CD14-positive monocyte (primary cell): ENCODE results near the gene SLC26A2. TPM values are rescaled to one million over a fixed set of nuclear protein-coding genes. Genes with fewer than 3 reads are reported as not detected.
A peak's percentile ranks its signal among the peaks of the same experiment; 100 is the strongest.

Experiments used
- DNase-seq, 3 donors: peaks; one replicate each; pipeline ENCODE4 v3.0.0-alpha.2; 2011 to 2022
- H2AFZ ChIP-seq: 2 replicates; pipeline ENCODE4 v1.6.0; 2012; ENCODE audit warnings: mild to moderate bottlenecking, low read depth, low read length, inconsistent platforms; ENCODE audit not compliant: insufficient read depth, poor library complexity, severe bottlenecking
- H3K27ac ChIP-seq, 2 donors: 1 replicate in 1 of 2; 2 replicates in 1 of 2; pipeline ENCODE4 v1.5.1; 2012 to 2013; ENCODE audit warnings: low read length in 2 of 2, control low read depth in 1 of 2, inconsistent platforms in 1 of 2, low read depth in 1 of 2, mild to moderate bottlenecking in 1 of 2
- H3K27me3 ChIP-seq, 2 donors: one replicate each; pipeline versions ENCODE4 v1.6.0 to v1.6.1; 2011 to 2013; ENCODE audit warnings: low read length in 2 of 2; ENCODE audit not compliant: control insufficient read depth in 2 of 2, insufficient read depth in 2 of 2
- H3K36me3 ChIP-seq, 2 donors: replicated peaks in 1 of 2; 1 replicate in 1 of 2; 2 replicates in 1 of 2; pipeline versions ENCODE4 v1.5.1 to v1.6.1; 2012 to 2013; ENCODE audit warnings: low read length in 2 of 2, control low read depth in 1 of 2, inconsistent platforms in 1 of 2, mild to moderate bottlenecking in 1 of 2; ENCODE audit not compliant: insufficient read depth in 2 of 2, control insufficient read depth in 1 of 2
- H3K4me1 ChIP-seq, 2 donors: 1 replicate in 1 of 2; 2 replicates in 1 of 2; pipeline versions ENCODE4 v1.5.1 to v1.6.1; 2012 to 2013; ENCODE audit warnings: low read length in 2 of 2, control low read depth in 1 of 2, inconsistent platforms in 1 of 2, mild to moderate bottlenecking in 1 of 2, moderate library complexity in 1 of 2; ENCODE audit not compliant: insufficient read depth in 2 of 2, control insufficient read depth in 1 of 2
- H3K4me2 ChIP-seq: replicated peaks from 2 replicates; pipeline ENCODE3; 2012; ENCODE audit warnings: low read length, moderate library complexity, mild to moderate bottlenecking; ENCODE audit not compliant: poor library complexity, severe bottlenecking; ENCODE audit errors: extremely low read depth
- H3K4me3 ChIP-seq, 3 experiments: fragments of 200-600 bp in 1 of 3; sonication (generic) in 1 of 3; replicated peaks in 1 of 3; 1 replicate in 2 of 3; 2 replicates in 1 of 3; pipeline ENCODE4 v1.5.1; 2011 to 2013; ENCODE audit warnings: low read length in 3 of 3, mild to moderate bottlenecking in 3 of 3, control low read depth in 2 of 3, low read depth in 2 of 3, inconsistent platforms in 1 of 3, moderate library complexity in 1 of 3
- H3K79me2 ChIP-seq: 2 replicates; pipeline ENCODE4 v1.6.0; 2012; ENCODE audit warnings: mild to moderate bottlenecking, control low read depth, inconsistent platforms, low read length, moderate library complexity; ENCODE audit not compliant: insufficient read depth
- H3K9ac ChIP-seq: 2 replicates; pipeline ENCODE4 v1.6.0; 2017; ENCODE audit warnings: low read length, mild to moderate bottlenecking; ENCODE audit not compliant: insufficient read depth, poor library complexity, severe bottlenecking
- H3K9me3 ChIP-seq, 2 donors: replicated peaks in 1 of 2; 1 replicate in 1 of 2; 2 replicates in 1 of 2; pipeline versions ENCODE4 v1.5.1 to v1.6.1; 2012 to 2013; ENCODE audit warnings: low read length in 2 of 2, control low read depth in 1 of 2; ENCODE audit not compliant: control insufficient read depth in 1 of 2, insufficient read depth in 1 of 2
- H4K20me1 ChIP-seq: 2 replicates; pipeline ENCODE4 v1.6.0; 2012; ENCODE audit warnings: mild to moderate bottlenecking, low read length, control low read depth, moderate library complexity; ENCODE audit not compliant: insufficient read depth
- H3K27ac Mint-ChIP-seq, 7 donors: one replicate each; pipeline ENCODE4 v1.8.0; 2020; ENCODE audit warnings: mild to moderate bottlenecking in 7 of 7, mixed read lengths in 7 of 7, moderate library complexity in 6 of 7, inconsistent platforms in 2 of 7
- H3K27me3 Mint-ChIP-seq, 3 donors: one replicate each; pipeline ENCODE4 v1.8.0; 2021 to 2022; ENCODE audit warnings: low read depth in 3 of 3, mild to moderate bottlenecking in 3 of 3, mixed read lengths in 3 of 3, moderate library complexity in 3 of 3, inconsistent platforms in 1 of 3
- H3K36me3 Mint-ChIP-seq, 2 donors: one replicate each; pipeline ENCODE4 v1.8.0; 2020; ENCODE audit warnings: mixed read lengths in 2 of 2, inconsistent platforms in 1 of 2, mild to moderate bottlenecking in 1 of 2
- H3K4me1 Mint-ChIP-seq: one replicate; pipeline ENCODE4 v1.8.0; 2020; ENCODE audit warnings: mild to moderate bottlenecking, mixed read lengths
- H3K4me3 Mint-ChIP-seq, 2 donors: one replicate each; pipeline ENCODE4 v1.8.0; 2020; ENCODE audit warnings: mild to moderate bottlenecking in 2 of 2, mixed read lengths in 2 of 2, moderate library complexity in 1 of 2
- H3K9me3 Mint-ChIP-seq, 7 donors: one replicate each; pipeline ENCODE4 v1.8.0; 2020 to 2022; ENCODE audit warnings: mixed read lengths in 7 of 7, mild to moderate bottlenecking in 6 of 7, moderate library complexity in 6 of 7, inconsistent platforms in 2 of 7
- WGBS: methylation state at CpG from one replicate; pipeline ENCODE4 v1.1.5; 2013; ENCODE audit warnings: missing lambda C conversion rate; ENCODE audit not compliant: insufficient coverage; 5-methylcytosine and 5-hydroxymethylcytosine counted together
- intact Hi-C, 2 donors: fragments of 100-400 bp; cut with micrococcal nuclease; formaldehyde crosslinking; loops; one replicate each; pipeline versions ENCODE4 v1.15.0 to v1.15.1; 2023
- polyA plus RNA-seq, 3 donors: library from polyadenylated mRNA; depleted of rRNA in 1 of 3; unstranded in 2 of 3; stranded (reverse) in 1 of 3; fragments of 300-500 nt in 2 of 3; fragments of >200 nt in 1 of 3; fragmentation: Illumina TruSeq in 2 of 3; gene quantifications; 1 replicate in 2 of 3; 2 replicates in 1 of 3; pipeline ENCODE4 v1.2.3, GENCODE V29; 2012 to 2021
- TF ChIP-seq, protein P1 (sequence below): fragments of 200-600 bp; IDR thresholded peaks from one replicate; pipeline ENCODE4 v1.8.0; 2022; ENCODE audit warnings: antibody characterized with exemption, mild to moderate bottlenecking

Gene SLC26A2
- polyA plus RNA-seq, 3 donors: 1.9 to 3.6 (median 3.1) TPM

GRCh38 chr5:149979896-149980295 is 19.3 kb downstream of the SLC26A2 start:
- H3K79me2 ChIP-seq: peaks cover 4% of the 10 kb centered on the region
- Mint-ChIP-seq H3K4me3 (no peak overlapping the region), H3K27ac (peak overlapping the region in 1 of 7 donors; percentile 15), H3K27me3 (no peaks in the 10 kb centered on the region), H3K4me1 (no peaks in the 10 kb centered on the region), H3K9me3 (no peaks in the 10 kb centered on the region), H3K36me3 (peaks cover 54 to 61% of the 10 kb centered on the region in 2 donors)
- no peak overlapping the region for H2AFZ ChIP-seq
- no peaks in the 10 kb centered on the region for H3K9me3 ChIP-seq
- no peak overlapping the region for H3K4me3 ChIP-seq
- H3K4me1 ChIP-seq: no peaks in the 10 kb centered on the region
- no CpG with 5 or more reads among the region's 1 CpG for WGBS
- intact Hi-C loops: no loop called here
- H3K9ac ChIP-seq: no peak overlapping the region
- H3K36me3 ChIP-seq: peaks cover 31 to 66% of the 10 kb centered on the region in 2 donors
- no peaks in the 10 kb centered on the region for H3K27me3 ChIP-seq
- no peaks in the 10 kb centered on the region for H4K20me1 ChIP-seq
- H3K4me2 ChIP-seq: no peak overlapping the region
- TF ChIP-seq, protein P1, sequence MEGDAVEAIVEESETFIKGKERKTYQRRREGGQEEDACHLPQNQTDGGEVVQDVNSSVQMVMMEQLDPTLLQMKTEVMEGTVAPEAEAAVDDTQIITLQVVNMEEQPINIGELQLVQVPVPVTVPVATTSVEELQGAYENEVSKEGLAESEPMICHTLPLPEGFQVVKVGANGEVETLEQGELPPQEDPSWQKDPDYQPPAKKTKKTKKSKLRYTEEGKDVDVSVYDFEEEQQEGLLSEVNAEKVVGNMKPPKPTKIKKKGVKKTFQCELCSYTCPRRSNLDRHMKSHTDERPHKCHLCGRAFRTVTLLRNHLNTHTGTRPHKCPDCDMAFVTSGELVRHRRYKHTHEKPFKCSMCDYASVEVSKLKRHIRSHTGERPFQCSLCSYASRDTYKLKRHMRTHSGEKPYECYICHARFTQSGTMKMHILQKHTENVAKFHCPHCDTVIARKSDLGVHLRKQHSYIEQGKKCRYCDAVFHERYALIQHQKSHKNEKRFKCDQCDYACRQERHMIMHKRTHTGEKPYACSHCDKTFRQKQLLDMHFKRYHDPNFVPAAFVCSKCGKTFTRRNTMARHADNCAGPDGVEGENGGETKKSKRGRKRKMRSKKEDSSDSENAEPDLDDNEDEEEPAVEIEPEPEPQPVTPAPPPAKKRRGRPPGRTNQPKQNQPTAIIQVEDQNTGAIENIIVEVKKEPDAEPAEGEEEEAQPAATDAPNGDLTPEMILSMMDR: no peak
- no peak for DNase-seq
- no peak overlapping the region for H3K27ac ChIP-seq

- Histone ChIP-seq H3K4me2 (no peak overlapping the region), H3K9me3 (no peaks in the 10 kb centered on the region), H3K36me3 (peaks cover 31 to 66% of the 10 kb centered on the region in 2 donors), H3K27me3 (no peaks in the 10 kb centered on the region), H3K4me1 (no peaks in the 10 kb centered on the region), H3K9ac (no peak overlapping the region), H4K20me1 (no peaks in the 10 kb centered on the region), H3K27ac (no peak overlapping the region), H3K79me2 (no peaks in the 10 kb centered on the region), H3K4me3 (no peak overlapping the region), H2AFZ (no peak overlapping the region)
- no peaks in the 10 kb centered on the region for H3K9me3 Mint-ChIP-seq
- H3K36me3 Mint-ChIP-seq: peaks cover 47 to 59% of the 10 kb centered on the region in 2 donors
- WGBS: 100% methylated on average over 1 of the region's 3 CpGs
- intact Hi-C loops: no loop called here
- H3K4me3 Mint-ChIP-seq: no peak overlapping the region
- H3K27me3 Mint-ChIP-seq: no peaks in the 10 kb centered on the region
- H3K4me1 Mint-ChIP-seq: no peaks in the 10 kb centered on the region
- TF ChIP-seq, protein P1: no peak
- no peak for DNase-seq
- no peak overlapping the region for H3K27ac Mint-ChIP-seq
Observed at GRCh38 chr5:149981206-149981605, 20.6 kb downstream of the SLC26A2 start.
